IPS-15b (cell line): ENCODE data around the gene KCNH3.

Source experiments
- H3K27me3 ChIP-seq: one replicate; pipeline ENCODE4 v1.6.1; 2013; ENCODE audit warnings: low read length; ENCODE audit not compliant: control insufficient read depth, insufficient read depth
- H3K36me3 ChIP-seq: one replicate; pipeline ENCODE4 v1.6.1; 2013; ENCODE audit warnings: low read length; ENCODE audit not compliant: control insufficient read depth, insufficient read depth
- H3K4me1 ChIP-seq: one replicate; pipeline ENCODE4 v1.6.1; 2013; ENCODE audit warnings: mild to moderate bottlenecking, low read length; ENCODE audit not compliant: control insufficient read depth, insufficient read depth
- H3K4me3 ChIP-seq: one replicate; pipeline ENCODE4 v1.5.1; 2013; ENCODE audit warnings: low read depth, low read length
- H3K9ac ChIP-seq: one replicate; pipeline ENCODE4 v1.6.1; 2013; ENCODE audit warnings: low read depth, mild to moderate bottlenecking, low read length
- H3K9me3 ChIP-seq: one replicate; pipeline ENCODE4 v1.6.1; 2013; ENCODE audit warnings: mild to moderate bottlenecking, low read length; ENCODE audit not compliant: control insufficient read depth, insufficient read depth

KCNH3 gene

GRCh38 chr12:49541140-49541861 is 2.5 kb downstream of the KCNH3 start:
- peaks cover 90% of the 10 kb centered on the region for H3K27me3 ChIP-seq
- H3K9ac ChIP-seq = no peak overlapping the region
- no peak overlapping the region for H3K4me3 ChIP-seq
- H3K4me1 ChIP-seq = peaks cover 4% of the 10 kb centered on the region
- no peaks in the 10 kb centered on the region for H3K9me3 ChIP-seq
- H3K36me3 ChIP-seq = no peaks in the 10 kb centered on the region

- H3K4me1 ChIP-seq = peaks cover 4% of the 10 kb centered on the region
- no peaks in the 10 kb centered on the region for H3K36me3 ChIP-seq
- H3K27me3 ChIP-seq = peaks cover 88% of the 10 kb centered on the region
- no peak overlapping the region for H3K9ac ChIP-seq
- H3K4me3 ChIP-seq = no peak overlapping the region
- no peaks in the 10 kb centered on the region for H3K9me3 ChIP-seq
These were observed 3.2 kb downstream of the KCNH3 start for GRCh38 chr12:49541911-49542505.

- H3K9ac ChIP-seq = no peak overlapping the region
- H3K9me3 ChIP-seq = no peaks in the 10 kb centered on the region
- no peak overlapping the region for H3K4me3 ChIP-seq
- peaks cover 88% of the 10 kb centered on the region for H3K27me3 ChIP-seq
- H3K4me1 ChIP-seq = peaks cover 2% of the 10 kb centered on the region
- H3K36me3 ChIP-seq = no peaks in the 10 kb centered on the region
These were observed 3.8 kb downstream of the KCNH3 start for GRCh38 chr12:49542592-49543160.

GRCh38 chr12:49543221-49543913 is 4.5 kb downstream of the KCNH3 start:
- Histone ChIP-seq H3K36me3 (no peaks in the 10 kb centered on the region), H3K9me3 (no peaks in the 10 kb centered on the region), H3K9ac (no peak overlapping the region), H3K4me1 (peaks cover 2% of the 10 kb centered on the region), H3K27me3 (peaks cover 88% of the 10 kb centered on the region), H3K4me3 (peak overlapping the region; percentile 50)

- Histone ChIP-seq H3K4me3 (peak overlapping the region; percentile 50), H3K9me3 (no peaks in the 10 kb centered on the region), H3K9ac (no peak overlapping the region), H3K4me1 (peaks cover 2% of the 10 kb centered on the region), H3K27me3 (peaks cover 94% of the 10 kb centered on the region), H3K36me3 (no peaks in the 10 kb centered on the region)
These were observed 5.3 kb downstream of the KCNH3 start for GRCh38 chr12:49543914-49544815.

DNA sequence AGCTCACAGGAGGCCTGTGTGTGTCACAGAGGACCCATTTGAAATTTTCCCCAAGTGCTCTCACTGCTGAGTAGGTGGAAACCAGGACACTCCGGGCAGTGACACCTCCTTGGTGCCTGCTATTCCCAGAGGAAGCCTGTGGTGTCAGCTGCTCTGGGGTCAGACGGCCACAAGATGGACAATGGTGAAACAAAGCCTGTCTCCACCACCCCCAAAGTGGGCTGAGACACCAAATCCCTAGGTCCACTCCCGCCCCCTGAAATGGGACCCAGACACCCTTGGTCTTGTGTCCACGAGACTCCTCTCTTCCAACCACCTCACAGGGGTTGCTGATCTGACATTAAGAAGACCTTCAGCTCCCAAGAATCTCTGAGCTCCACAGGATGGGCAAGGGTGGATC is 7.0 kb downstream of the KCNH3 start:
- Histone ChIP-seq H3K4me3 (no peak overlapping the region), H3K9me3 (no peaks in the 10 kb centered on the region), H3K9ac (no peak overlapping the region), H3K4me1 (peaks cover 2% of the 10 kb centered on the region), H3K27me3 (peaks cover 93% of the 10 kb centered on the region), H3K36me3 (no peaks in the 10 kb centered on the region)

- H3K27me3 ChIP-seq = peaks cover 88% of the 10 kb centered on the region
- H3K9ac ChIP-seq = no peak overlapping the region
- no peaks in the 10 kb centered on the region for H3K36me3 ChIP-seq
- H3K4me1 ChIP-seq = peaks cover 2% of the 10 kb centered on the region
- no peak overlapping the region for H3K4me3 ChIP-seq
- H3K9me3 ChIP-seq = no peaks in the 10 kb centered on the region
These were observed 7.7 kb downstream of the KCNH3 start for GRCh38 chr12:49546481-49546880.

DNA sequence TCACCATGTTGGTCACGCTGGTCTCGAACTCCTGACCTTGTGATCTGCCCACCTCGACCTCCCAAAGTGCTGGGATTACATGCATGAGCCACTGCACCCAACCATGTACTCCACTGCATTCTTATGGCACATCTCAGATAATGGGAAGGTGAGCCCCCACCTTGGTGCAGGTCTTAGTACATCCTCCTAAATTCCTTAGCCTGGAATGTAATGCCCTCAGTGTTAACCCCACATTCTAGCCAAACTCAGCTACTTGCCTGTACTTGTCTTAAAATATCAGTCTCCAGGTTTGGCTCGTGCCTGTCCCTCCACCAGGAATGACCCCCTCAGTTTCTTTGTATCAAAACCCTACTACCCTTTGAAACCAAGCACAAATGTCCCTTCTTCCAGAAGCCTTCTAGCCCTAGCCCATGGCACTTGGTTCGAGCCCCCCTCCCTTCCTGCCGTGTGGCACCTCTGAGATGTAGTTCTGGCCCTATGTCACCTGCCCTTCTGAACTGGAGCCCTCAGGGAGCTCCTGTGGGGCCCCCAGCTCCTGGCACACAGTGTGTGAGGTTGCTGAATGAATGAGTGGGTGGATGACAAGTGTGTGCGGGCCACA is 8.4 kb downstream of the KCNH3 start:
- Histone ChIP-seq H3K27me3 (peaks cover 88% of the 10 kb centered on the region), H3K4me3 (no peak overlapping the region), H3K36me3 (no peaks in the 10 kb centered on the region), H3K4me1 (peaks cover 2% of the 10 kb centered on the region), H3K9me3 (no peaks in the 10 kb centered on the region), H3K9ac (no peak overlapping the region)

DNA sequence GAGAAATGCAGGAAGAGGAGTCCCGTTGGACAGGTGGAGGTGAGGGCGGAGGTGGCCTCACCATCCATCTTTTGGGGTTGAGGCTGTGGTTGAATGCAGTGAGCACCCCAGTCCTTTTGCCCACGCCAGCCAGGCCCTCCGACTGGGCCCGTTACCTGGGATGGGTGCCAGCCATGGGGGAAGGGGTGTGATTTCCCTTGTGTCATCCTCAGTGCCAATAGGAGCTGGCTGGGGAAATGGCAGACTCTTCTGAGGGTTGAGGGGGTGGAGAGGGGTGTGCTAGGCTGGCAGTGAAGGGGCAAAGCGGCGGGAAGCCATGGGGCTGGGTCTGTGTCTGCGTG is 9.6 kb downstream of the KCNH3 start:
- Histone ChIP-seq H3K9ac (no peak overlapping the region), H3K27me3 (peaks cover 83% of the 10 kb centered on the region), H3K9me3 (no peaks in the 10 kb centered on the region), H3K36me3 (no peaks in the 10 kb centered on the region), H3K4me3 (peak overlapping the region; percentile 49), H3K4me1 (peaks cover 2% of the 10 kb centered on the region)

GRCh38 chr12:49548822-49549648 is 10.2 kb downstream of the KCNH3 start:
- H3K9ac ChIP-seq = no peak overlapping the region
- peak overlapping the region; percentile 49 for H3K4me3 ChIP-seq
- peaks cover 2% of the 10 kb centered on the region for H3K4me1 ChIP-seq
- peaks cover 78% of the 10 kb centered on the region for H3K27me3 ChIP-seq
- no peaks in the 10 kb centered on the region for H3K9me3 ChIP-seq
- no peaks in the 10 kb centered on the region for H3K36me3 ChIP-seq
